HG03039 (cell line): ENCODE measurements around the gene NUP50.

Experiments used
- ATAC-seq: cut with Tn5 transposase; IDR thresholded peaks from one replicate; pipeline ENCODE4 v1.9.1; 2021; ENCODE audit warnings: mild to moderate bottlenecking, moderate library complexity; ENCODE audit not compliant: unreplicated experiment

Gene NUP50

GRCh38 chr22:45207981-45208664 lies 44.4 kb downstream of the NUP50 start:
- ATAC-seq: no peak

GRCh38 chr22:45208696-45208992 lies 44.9 kb downstream of the NUP50 start:
- no peak for ATAC-seq

- ATAC-seq: no peak
Observed at GRCh38 chr22:45208993-45209838, 45.5 kb downstream of the NUP50 start.

GRCh38 chr22:45210174-45210573 lies 46.4 kb downstream of the NUP50 start:
- ATAC-seq: no peak

- ATAC-seq: no peak
Observed at GRCh38 chr22:45210577-45210976, 46.9 kb downstream of the NUP50 start.

GRCh38 chr22:45210991-45211390 lies 47.3 kb downstream of the NUP50 start:
- ATAC-seq: no peak

- ATAC-seq: no peak
Observed at GRCh38 chr22:45211435-45211834, 47.7 kb downstream of the NUP50 start.

GRCh38 chr22:45211848-45212247 lies 48.1 kb downstream of the NUP50 start:
- ATAC-seq: no peak

GRCh38 chr22:45212306-45212709 lies 48.6 kb downstream of the NUP50 start:
- ATAC-seq: no peak

GRCh38 chr22:45212992-45213751 lies 49.4 kb downstream of the NUP50 start:
- no peak for ATAC-seq

GRCh38 chr22:45216133-45217003 lies 52.6 kb downstream of the NUP50 start:
- ATAC-seq: no peak

GRCh38 chr22:45217345-45217744 lies 53.6 kb downstream of the NUP50 start:
- ATAC-seq: no peak

GRCh38 chr22:45217806-45218205 lies 54.1 kb downstream of the NUP50 start:
- no peak for ATAC-seq

GRCh38 chr22:45218976-45219375 lies 55.3 kb downstream of the NUP50 start:
- no peak for ATAC-seq

- no peak for ATAC-seq
Observed at GRCh38 chr22:45221201-45221600, 57.5 kb downstream of the NUP50 start.

GRCh38 chr22:45223304-45224117 lies 59.8 kb downstream of the NUP50 start:
- ATAC-seq: no peak

GRCh38 chr22:45224331-45224730 lies 60.6 kb downstream of the NUP50 start:
- ATAC-seq: no peak

- no peak for ATAC-seq
Observed at GRCh38 chr22:45224988-45225731, 61.4 kb downstream of the NUP50 start.
